Testis (tissue), 3 donors: ENCODE data around the gene NTM. TPM values are rescaled to one million over a fixed set of nuclear protein-coding genes. Genes with fewer than 3 reads are reported as not detected.
A peak's percentile ranks its signal among the peaks of the same experiment; 100 is the strongest.

ENCODE experiments used
- DNase-seq: peaks from one replicate; pipeline ENCODE4 v3.0.0-alpha.2; 2019
- H3K27ac ChIP-seq, 2 donors: fragments of 200-600 bp; sonication (generic); one replicate each; pipeline ENCODE4 v1.5.1; 2019
- H3K27me3 ChIP-seq: fragments of 200-600 bp; sonication (generic); one replicate; pipeline ENCODE4 v1.5.1; 2019
- H3K36me3 ChIP-seq: fragments of 200-600 bp; sonication (generic); one replicate; pipeline ENCODE4 v1.5.1; 2017; ENCODE audit warnings: low read depth; ENCODE audit errors: missing control alignments
- H3K4me1 ChIP-seq: fragments of 200-600 bp; sonication (generic); one replicate; pipeline ENCODE4 v1.5.1; 2019
- H3K4me3 ChIP-seq, 2 donors: fragments of 200-600 bp; sonication (generic); one replicate each; pipeline ENCODE4 v1.5.1; 2017 to 2019
- H3K9me3 ChIP-seq: fragments of 200-600 bp; sonication (generic); one replicate; pipeline ENCODE4 v1.5.1; 2017
- POLR2A ChIP-seq: fragments of 450-650 bp; IDR thresholded peaks from one replicate; pipeline ENCODE4 v1.6.1; 2017; ENCODE audit warnings: antibody characterized with exemption, mild to moderate bottlenecking, moderate library complexity
- WGBS, 2 donors: methylation state at CpG; one replicate each; pipeline ENCODE4 v1.1.5; 2018; 5-methylcytosine and 5-hydroxymethylcytosine counted together
- intact Hi-C: fragments of 100-400 bp; cut with DNase I; formaldehyde crosslinking; loops from one replicate; pipeline ENCODE4 v1.15.1; 2023; ENCODE audit warnings: low total_unique reads
- polyA plus RNA-seq: library from polyadenylated mRNA; stranded (reverse); fragments of 350-450 nt; fragmentation: Illumina TruSeq; extraction: RNeasy Lipid Tissue Mini Kit (QIAGEN cat#74804); gene quantifications from one replicate; pipeline ENCODE4 v1.2.3, GENCODE V29; 2014; ENCODE audit warnings: low read depth, low replicate concordance; ENCODE audit not compliant: insufficient read depth
- total RNA-seq, 2 donors: library from RNA; depleted of rRNA; stranded (reverse); fragments of >200 nt; gene quantifications; one replicate each; pipeline ENCODE4 v1.2.3, GENCODE V29; 2016
- TF ChIP-seq, protein P1 (sequence below), 3 experiments: fragments of 450-650 bp in 2 of 3; fragments of 200-600 bp in 1 of 3; sonication (generic) in 1 of 3; IDR thresholded peaks; one replicate each; pipeline ENCODE4 v1.5.1; 2016 to 2019; ENCODE audit warnings: antibody characterized with exemption in 3 of 3, mild to moderate bottlenecking in 2 of 3, moderate library complexity in 1 of 3

NTM gene
- total and polyA plus RNA-seq, 3 donors from 2014 or later = 1.7 to 4.5 (median 1.8) TPM

DNA sequence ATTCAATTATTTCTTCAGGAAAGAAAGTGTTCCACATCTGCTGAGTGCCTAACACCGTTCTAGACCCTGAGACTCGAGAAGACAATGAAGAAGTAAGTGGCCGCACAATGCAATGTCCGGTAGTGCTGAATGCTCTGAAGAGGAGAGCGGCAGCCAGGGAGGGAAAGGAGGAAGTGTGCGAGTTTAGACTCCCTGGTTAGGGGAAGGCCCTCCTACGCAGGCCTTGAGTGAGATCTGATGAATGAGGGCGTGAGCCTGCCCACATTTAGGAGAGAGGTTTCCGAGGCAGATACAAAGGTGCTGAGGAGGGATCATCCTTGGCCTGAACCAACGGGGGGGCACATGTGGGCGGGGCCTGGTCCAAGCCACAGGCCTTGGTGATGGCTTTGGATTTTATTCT is 558.6 kb downstream of the NTM start:
- no peak for TF ChIP-seq POLR2A
- TF ChIP-seq, protein P1, sequence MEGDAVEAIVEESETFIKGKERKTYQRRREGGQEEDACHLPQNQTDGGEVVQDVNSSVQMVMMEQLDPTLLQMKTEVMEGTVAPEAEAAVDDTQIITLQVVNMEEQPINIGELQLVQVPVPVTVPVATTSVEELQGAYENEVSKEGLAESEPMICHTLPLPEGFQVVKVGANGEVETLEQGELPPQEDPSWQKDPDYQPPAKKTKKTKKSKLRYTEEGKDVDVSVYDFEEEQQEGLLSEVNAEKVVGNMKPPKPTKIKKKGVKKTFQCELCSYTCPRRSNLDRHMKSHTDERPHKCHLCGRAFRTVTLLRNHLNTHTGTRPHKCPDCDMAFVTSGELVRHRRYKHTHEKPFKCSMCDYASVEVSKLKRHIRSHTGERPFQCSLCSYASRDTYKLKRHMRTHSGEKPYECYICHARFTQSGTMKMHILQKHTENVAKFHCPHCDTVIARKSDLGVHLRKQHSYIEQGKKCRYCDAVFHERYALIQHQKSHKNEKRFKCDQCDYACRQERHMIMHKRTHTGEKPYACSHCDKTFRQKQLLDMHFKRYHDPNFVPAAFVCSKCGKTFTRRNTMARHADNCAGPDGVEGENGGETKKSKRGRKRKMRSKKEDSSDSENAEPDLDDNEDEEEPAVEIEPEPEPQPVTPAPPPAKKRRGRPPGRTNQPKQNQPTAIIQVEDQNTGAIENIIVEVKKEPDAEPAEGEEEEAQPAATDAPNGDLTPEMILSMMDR (IDR thresholded peaks at IDR 0.05) = no peak
- 16 to 31% methylated on average over 11 of the region's 11 CpGs for WGBS, 2 donors
- Histone ChIP-seq H3K27ac (no peak overlapping the region), H3K4me3 (no peak overlapping the region), H3K9me3 (no peaks in the 10 kb centered on the region), H3K36me3 (no peaks in the 10 kb centered on the region), H3K27me3 (no peaks in the 10 kb centered on the region), H3K4me1 (no peaks in the 10 kb centered on the region)
- intact Hi-C loops = no loop called here
- DNase-seq = peak; percentile 25

DNA sequence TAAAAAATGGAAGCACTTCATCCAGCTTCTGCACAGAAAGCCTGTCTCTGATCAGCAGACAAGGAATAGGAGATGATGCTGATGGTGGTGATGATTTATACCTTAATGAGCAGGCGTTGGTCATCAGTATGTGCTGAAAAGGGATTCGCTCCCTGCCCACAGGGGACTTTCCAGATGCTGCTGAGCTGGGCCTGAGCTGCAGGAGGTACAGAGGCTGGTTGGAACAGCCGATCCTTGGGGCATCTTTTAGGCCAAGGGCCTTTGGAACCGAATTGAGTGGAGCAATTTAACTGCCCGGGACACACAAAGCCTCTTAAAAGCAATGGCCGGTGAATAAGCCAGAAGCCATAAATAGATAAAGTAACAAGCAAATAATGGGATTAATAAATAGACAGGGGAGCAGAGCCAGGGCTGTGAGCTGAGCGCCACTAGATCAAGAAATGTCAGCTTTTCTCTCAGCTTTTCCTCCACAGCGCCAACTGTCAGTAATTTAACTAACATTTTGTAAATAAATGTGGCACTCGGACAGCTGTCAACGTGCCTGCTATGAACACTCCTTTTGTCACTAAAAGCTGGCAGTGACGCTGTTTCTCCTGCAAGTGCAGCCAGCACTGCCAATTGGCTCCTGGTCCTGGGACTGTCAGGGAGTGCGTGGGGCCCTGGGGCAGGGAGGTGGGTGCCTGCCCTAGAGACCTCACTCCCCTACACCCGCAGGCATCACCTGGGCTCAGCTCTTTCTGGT is 562.3 kb downstream of the NTM start:
- H3K4me3 ChIP-seq = no peak overlapping the region
- TF ChIP-seq, protein P1 (IDR thresholded peaks at IDR 0.05) = no peak
- TF ChIP-seq POLR2A = no peak
- intact Hi-C loops = no loop called here
- 82 to 88% methylated on average over 13 of the region's 13 CpGs for WGBS, 2 donors
- H3K27ac ChIP-seq = no peak overlapping the region
- no peaks in the 10 kb centered on the region for H3K27me3 ChIP-seq
- H3K4me1 ChIP-seq = no peaks in the 10 kb centered on the region
- no peaks in the 10 kb centered on the region for H3K9me3 ChIP-seq
- H3K36me3 ChIP-seq = no peaks in the 10 kb centered on the region
- no peak for DNase-seq

DNA sequence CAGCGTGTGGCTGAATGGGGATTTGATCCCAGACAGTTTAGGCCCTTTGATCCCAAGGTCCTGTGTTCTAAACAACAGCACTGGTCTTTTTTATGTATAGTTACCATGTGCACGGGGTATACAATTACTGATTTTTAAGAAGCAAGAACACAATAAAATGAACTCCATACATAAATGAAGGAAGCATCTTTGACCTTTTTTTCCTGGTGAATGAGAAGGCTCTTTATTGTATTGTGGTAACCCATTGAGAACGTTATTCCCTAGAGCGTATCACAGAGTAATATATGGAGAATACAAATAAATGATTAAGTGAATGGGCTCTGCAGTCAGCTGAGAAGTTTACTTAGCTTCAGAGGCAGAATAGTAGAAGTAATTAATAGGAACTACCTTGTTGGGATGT is 563.6 kb downstream of the NTM start:
- Histone ChIP-seq H3K4me3 (no peak overlapping the region), H3K9me3 (no peaks in the 10 kb centered on the region), H3K27me3 (no peaks in the 10 kb centered on the region), H3K4me1 (no peaks in the 10 kb centered on the region), H3K36me3 (no peaks in the 10 kb centered on the region), H3K27ac (no peak overlapping the region)
- DNase-seq = no peak
- TF ChIP-seq POLR2A = no peak
- TF ChIP-seq, protein P1 (IDR thresholded peaks at IDR 0.05) = no peak
- intact Hi-C loops = no loop called here
- WGBS, 2 donors = 71 to 86% methylated on average over 4 of the region's 4 CpGs

DNA sequence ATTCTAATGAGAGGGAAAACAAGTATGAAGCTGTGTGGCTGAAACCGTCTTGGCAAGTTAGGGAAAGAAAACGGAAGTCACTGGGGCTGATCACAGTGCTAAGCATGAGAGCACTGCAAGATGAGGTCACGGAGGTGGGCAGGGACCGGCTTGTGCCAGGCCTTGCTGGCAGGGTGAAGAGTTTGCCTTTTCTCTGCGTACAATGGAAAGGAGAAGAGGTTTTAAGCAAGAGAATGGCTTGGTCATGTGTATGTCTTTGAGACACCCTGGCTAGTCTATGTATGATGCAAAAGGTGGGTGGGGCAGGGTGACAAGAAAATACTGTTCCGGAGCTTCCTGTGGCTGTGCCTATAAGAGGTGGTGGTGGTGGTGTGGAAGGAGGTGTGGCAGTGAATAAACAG is 567.9 kb downstream of the NTM start:
- Histone ChIP-seq H3K27me3 (no peaks in the 10 kb centered on the region), H3K4me3 (no peak overlapping the region), H3K36me3 (no peaks in the 10 kb centered on the region), H3K27ac (no peak overlapping the region), H3K9me3 (no peaks in the 10 kb centered on the region), H3K4me1 (no peaks in the 10 kb centered on the region)
- TF ChIP-seq, protein P1 (IDR thresholded peaks at IDR 0.05) = no peak
- TF ChIP-seq POLR2A = no peak
- 84 to 85% methylated on average over 6 of the region's 6 CpGs for WGBS, 2 donors
- no peak for DNase-seq
- intact Hi-C loops = no loop called here

DNA sequence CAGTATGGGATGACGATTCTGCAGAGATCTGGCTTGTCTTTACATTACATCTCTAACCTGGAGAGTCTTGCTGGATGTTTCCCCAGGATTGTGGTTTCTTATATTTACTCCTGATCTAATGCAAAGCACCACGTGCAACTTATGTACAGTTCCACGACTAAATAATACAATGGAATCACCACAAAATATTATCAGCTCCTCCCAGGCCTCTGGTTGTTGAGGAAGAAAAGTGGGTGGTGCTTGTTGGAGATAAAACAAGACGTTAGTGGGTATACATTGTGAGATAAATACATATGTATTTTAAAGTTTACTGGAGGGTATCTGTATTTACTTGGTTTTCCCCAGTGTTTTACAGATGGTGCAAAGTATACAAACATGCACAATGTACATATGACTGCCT is 569.7 kb downstream of the NTM start:
- TF ChIP-seq, protein P1 (IDR thresholded peaks at IDR 0.05) = no peak
- no peak for TF ChIP-seq POLR2A
- intact Hi-C loops = no loop called here
- 62 to 71% methylated on average over 4 of the region's 4 CpGs for whole genome bisulfite sequencing, 2 donors
- DNase-seq = no peak
- Histone ChIP-seq H3K27me3 (no peaks in the 10 kb centered on the region), H3K9me3 (no peaks in the 10 kb centered on the region), H3K27ac (no peak overlapping the region), H3K36me3 (no peaks in the 10 kb centered on the region), H3K4me3 (no peak overlapping the region), H3K4me1 (no peaks in the 10 kb centered on the region)
